ENCODE results near the gene PRR7. TPM values are rescaled to one million over a fixed set of nuclear protein-coding genes. Genes with fewer than 3 reads are reported as not detected.

PRR7 gene
- total and polyA plus RNA-seq, 2 of the 13 experiments (the other 11 are each of a cell fraction or from before 2014, with no cell fraction given): 4.8 to 5.0 TPM

DNA sequence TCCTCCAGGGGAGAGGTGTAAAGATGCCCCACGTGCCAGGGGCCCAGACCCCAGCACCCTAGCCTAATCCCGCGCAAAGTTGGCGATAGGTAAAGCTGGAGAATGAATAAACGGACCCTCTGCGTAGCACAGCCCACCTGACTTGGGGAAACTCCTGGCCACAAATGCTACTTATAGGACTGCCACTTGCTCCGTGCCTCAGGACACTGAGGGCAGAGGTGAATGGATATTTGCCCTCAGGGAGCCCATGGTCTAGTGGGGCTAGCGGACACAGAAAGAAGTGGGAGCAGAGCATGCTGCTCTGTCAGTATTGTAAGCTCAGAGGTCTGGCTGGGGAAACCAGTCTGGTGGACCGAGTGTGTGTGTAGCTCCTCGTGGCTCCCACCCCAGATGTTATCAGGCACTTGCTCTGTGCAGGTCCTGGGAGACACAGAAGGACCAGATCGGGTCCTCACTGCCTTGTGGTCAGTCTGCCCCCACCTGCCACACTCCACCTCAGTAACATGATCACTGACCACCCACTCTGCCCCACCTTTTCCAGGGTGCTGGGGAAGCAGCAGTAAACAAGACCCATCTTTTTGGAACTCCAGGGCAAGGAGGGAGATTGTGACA is 19.3 kb upstream of the PRR7 start (continued):
- TF ChIP-seq, protein P1, sequence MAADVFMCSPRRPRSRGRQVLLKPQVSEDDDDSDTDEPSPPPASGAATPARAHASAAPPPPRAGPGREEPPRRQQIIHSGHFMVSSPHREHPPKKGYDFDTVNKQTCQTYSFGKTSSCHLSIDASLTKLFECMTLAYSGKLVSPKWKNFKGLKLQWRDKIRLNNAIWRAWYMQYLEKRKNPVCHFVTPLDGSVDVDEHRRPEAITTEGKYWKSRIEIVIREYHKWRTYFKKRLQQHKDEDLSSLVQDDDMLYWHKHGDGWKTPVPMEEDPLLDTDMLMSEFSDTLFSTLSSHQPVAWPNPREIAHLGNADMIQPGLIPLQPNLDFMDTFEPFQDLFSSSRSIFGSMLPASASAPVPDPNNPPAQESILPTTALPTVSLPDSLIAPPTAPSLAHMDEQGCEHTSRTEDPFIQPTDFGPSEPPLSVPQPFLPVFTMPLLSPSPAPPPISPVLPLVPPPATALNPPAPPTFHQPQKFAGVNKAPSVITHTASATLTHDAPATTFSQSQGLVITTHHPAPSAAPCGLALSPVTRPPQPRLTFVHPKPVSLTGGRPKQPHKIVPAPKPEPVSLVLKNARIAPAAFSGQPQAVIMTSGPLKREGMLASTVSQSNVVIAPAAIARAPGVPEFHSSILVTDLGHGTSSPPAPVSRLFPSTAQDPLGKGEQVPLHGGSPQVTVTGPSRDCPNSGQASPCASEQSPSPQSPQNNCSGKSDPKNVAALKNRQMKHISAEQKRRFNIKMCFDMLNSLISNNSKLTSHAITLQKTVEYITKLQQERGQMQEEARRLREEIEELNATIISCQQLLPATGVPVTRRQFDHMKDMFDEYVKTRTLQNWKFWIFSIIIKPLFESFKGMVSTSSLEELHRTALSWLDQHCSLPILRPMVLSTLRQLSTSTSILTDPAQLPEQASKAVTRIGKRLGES (CRISPR knock-in tag; IDR thresholded peaks at IDR 0.05; ENCODE audit: borderline replicate concordance): no peak
- no peak for TF ChIP-seq NFIB (CRISPR knock-in tag; IDR thresholded peaks at IDR 0.05; ENCODE audit: borderline replicate concordance)
- TF ChIP-seq SIN3A (IDR thresholded peaks at IDR 0.05; ENCODE audit: borderline replicate concordance, low read depth, low read length): peak; percentile 17; the same call in 1 of the 2 replicates
- TF ChIP-seq TAF1 (CRISPR knock-in tag; IDR thresholded peaks at IDR 0.05): 0 out of 2 replicates have a peak, but pooled peaks have one; percentile 38
- no peak for TF ChIP-seq ZNF660 (CRISPR knock-in tag; IDR thresholded peaks at IDR 0.05; ENCODE audit: borderline replicate concordance, low read depth)
- TF ChIP-seq, protein P2, sequence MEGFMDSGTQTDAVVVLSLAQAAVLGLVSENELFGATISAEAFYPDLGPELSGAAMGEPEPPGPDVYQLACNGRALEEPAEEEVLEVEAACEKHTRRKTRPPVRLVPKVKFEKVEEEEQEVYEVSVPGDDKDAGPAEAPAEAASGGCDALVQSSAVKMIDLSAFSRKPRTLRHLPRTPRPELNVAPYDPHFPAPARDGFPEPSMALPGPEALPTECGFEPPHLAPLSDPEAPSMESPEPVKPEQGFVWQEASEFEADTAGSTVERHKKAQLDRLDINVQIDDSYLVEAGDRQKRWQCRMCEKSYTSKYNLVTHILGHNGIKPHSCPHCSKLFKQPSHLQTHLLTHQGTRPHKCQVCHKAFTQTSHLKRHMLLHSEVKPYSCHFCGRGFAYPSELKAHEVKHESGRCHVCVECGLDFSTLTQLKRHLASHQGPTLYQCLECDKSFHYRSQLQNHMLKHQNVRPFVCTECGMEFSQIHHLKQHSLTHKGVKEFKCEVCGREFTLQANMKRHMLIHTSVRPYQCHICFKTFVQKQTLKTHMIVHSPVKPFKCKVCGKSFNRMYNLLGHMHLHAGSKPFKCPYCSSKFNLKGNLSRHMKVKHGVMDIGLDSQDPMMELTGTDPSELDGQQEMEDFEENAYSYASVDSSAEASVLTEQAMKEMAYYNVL (CRISPR knock-in tag; IDR thresholded peaks at IDR 0.05; ENCODE audit: borderline replicate concordance): no peak
- no peak for TF ChIP-seq RFXAP (CRISPR knock-in tag; IDR thresholded peaks at IDR 0.05; ENCODE audit: borderline replicate concordance)
- peak; percentile 4; the same call in 1 of the 2 replicates for TF ChIP-seq ETV5 (CRISPR knock-in tag; IDR thresholded peaks at IDR 0.05; ENCODE audit: borderline replicate concordance)
- 0 out of 2 replicates have a peak, but pooled peaks have one; percentile 19 for TF ChIP-seq ZSCAN25 (CRISPR knock-in tag; IDR thresholded peaks at IDR 0.05)
- TF ChIP-seq AHDC1 (CRISPR knock-in tag; IDR thresholded peaks at IDR 0.05; ENCODE audit: borderline replicate concordance): no peak
- TF ChIP-seq CERS6 (CRISPR knock-in tag; IDR thresholded peaks at IDR 0.05): no peak
- TF ChIP-seq RFX1 (IDR thresholded peaks at IDR 0.05): no peak
- no peak for TF ChIP-seq STAT6 (CRISPR knock-in tag; IDR thresholded peaks at IDR 0.05; ENCODE audit: borderline replicate concordance)

Measured in HepG2 (cell line).